ENCODE results near the gene LRFN3. TPM values are rescaled to one million over a fixed set of nuclear protein-coding genes. Genes with fewer than 3 reads are reported as not detected.
A peak's percentile ranks its signal among the peaks of the same experiment; 100 is the strongest.

LRFN3 gene
- total and polyA plus RNA-seq, 10 of the 15 experiments (the other 5 are each of a cell fraction or from before 2014, with no cell fraction given) = 0.02 to 7.3 (median 2.0) TPM; not detected in 1

DNA sequence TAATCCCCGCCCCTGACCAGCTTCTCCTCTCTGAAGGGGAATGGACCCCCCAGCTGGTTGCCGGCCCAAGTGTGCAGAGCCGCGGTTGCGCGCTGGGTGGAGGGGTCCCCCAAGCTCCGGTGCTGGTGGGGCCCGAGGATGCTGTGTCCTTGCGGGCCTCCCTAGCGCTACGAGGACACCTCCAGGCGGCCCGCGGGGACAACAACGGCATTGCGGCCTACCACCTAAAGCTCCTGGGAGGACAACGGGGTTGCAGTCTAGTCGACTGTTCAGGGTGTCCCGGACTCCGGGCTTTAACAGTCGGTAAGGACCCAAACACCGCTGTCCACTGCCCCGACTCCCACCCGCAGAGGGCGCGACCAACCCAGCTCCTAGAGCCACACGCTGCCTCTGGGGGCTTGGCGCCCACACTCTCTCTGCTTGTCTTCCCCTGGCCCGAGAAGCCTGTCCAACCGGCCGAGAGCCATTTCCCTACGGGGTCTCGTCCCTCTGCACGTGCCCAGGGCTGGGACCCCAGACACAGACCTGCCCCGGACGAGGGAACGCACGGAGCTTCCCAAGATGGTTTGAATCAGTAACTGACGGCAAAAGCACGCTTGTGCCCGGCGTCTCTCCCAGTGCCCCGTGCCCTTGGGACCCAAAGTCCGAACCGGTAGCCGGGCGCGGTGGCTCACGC lies 57.9 kb downstream of the LRFN3 start:
- Histone ChIP-seq H3K36me3 (ENCODE audit: control insufficient read depth in 2 of 2, insufficient read depth in 2 of 2, low read length in 1 of 2) (no peaks in the 10 kb centered on the region), H3K27me3 (replicated peaks in 1 of 2; ENCODE audit: control insufficient read depth in 2 of 2, insufficient read depth in 2 of 2, low read length in 1 of 2) (no peaks in the 10 kb centered on the region), H3K9ac (ENCODE audit: control insufficient read depth, insufficient read depth, low read length) (peak overlapping the region; percentile 59), H3K9me3 (replicated peaks; ENCODE audit: control insufficient read depth, insufficient read depth, low read length) (no peaks in the 10 kb centered on the region), H4K20me1 (ENCODE audit: control insufficient read depth, insufficient read depth) (no peaks in the 10 kb centered on the region), H3K79me2 (ENCODE audit: control insufficient read depth, insufficient read depth, low read length) (peaks cover 28% of the 10 kb centered on the region), H3K4me2 (ENCODE audit: control insufficient read depth, insufficient read depth) (peak overlapping the region; percentile 96), H3K27ac (ENCODE audit: control insufficient read depth, insufficient read depth) (peak overlapping the region; percentile 60), H2AFZ (ENCODE audit: control insufficient read depth, low read depth, low read length) (peak overlapping the region; percentile 71), H3K4me3 (peak overlapping the region; percentile 75), H3K4me1 (ENCODE audit: control insufficient read depth, insufficient read depth, low read length) (peaks cover 25% of the 10 kb centered on the region)
- ChIA-PET POLR2A (interaction anchor here (1.7 kb wide), 1 partner anchor 20 kb away, joined by 6 read pairs; the partner anchor contains the start of gene ALKBH6), CTCF (interaction anchor here (1.4 kb wide), 2 partner anchors 62 to 134 kb away, joined by 3 to 4 read pairs; no protein-coding TSS in a partner anchor), RAD21 (ENCODE audit: unreplicated experiment) (no interaction called here), SMC1A (ENCODE audit: uncharacterized antibody, unreplicated experiment) (interaction anchor here (1.3 to 1.4 kb wide), 2 partner anchors 60 to 63 kb away, joined by 3 read pairs; partner anchors contain the start of gene THAP8)
- FAIRE-seq = no peak
- ATAC-seq = no peak
- peak; percentile 41 for TF ChIP-seq RAD21 (IDR thresholded peaks at IDR 0.05; ENCODE audit: insufficient read depth, low read depth, low read length)
- no peak for TF ChIP-seq CBFB (IDR thresholded peaks at IDR 0.05; ENCODE audit: low read depth)
- in situ Hi-C loops (cut with MboI) = no loop called here
- no peak for DNase-seq (ENCODE audit: low read depth, low spot score)
- WGBS (ENCODE audit: insufficient coverage, insufficient replicate concordance, low lambda C conversion rate, missing lambda C conversion rate) = 45% methylated on average over 47 of the region's 49 CpGs
- intact Hi-C loops (cut with micrococcal nuclease; ENCODE audit: unreplicated experiment) = no loop called here
- no TSS peak for BruUV-seq (replicated peaks)

Small RNAs within 50 kb of the gene (small RNA-seq; reads per million reads assigned to genes)
- gene AF038458.1 = not detected

Other genes with a start within 250 kb of the LRFN3 start
Only the 7 nearest of the 27 such genes appear.
- gene APLP1, start 67.8 kb upstream of the LRFN3 start, total RNA-seq (2014; rRNA removed) = 1.0 and 1.9 TPM in 2 replicates
- gene APLP1, start 67.8 kb upstream of the LRFN3 start, total RNA-seq (2014; rRNA removed; fragmentation: Illumina TruSeq; extraction: Trizol) = 0.45 TPM in 1 of 2 replicates, not detected in the other
- 0.51 and 1.5 TPM in 2 replicates for gene APLP1, start 67.8 kb upstream of the LRFN3 start, total RNA-seq (2021)
- gene APLP1, start 67.8 kb upstream of the LRFN3 start, polyA plus RNA-seq (2011; rRNA removed) = 1.3 and 2.2 TPM in 2 replicates
- 0.91 TPM in 1 of 2 replicates, not detected in the other for gene APLP1, start 67.8 kb upstream of the LRFN3 start, polyA plus RNA-seq (2014; fragmentation: Illumina TruSeq; extraction: Trizol)
- gene APLP1, start 67.8 kb upstream of the LRFN3 start, polyA plus RNA-seq (2014; fragmentation: Nextera tagmentation; extraction: Ambion mirVana) = under 1 TPM in 1 of 2 experiments, not detected in 1; 0.07 TPM
- gene APLP1, start 67.8 kb upstream of the LRFN3 start, polyA plus RNA-seq (2014; rRNA removed) = 0.62 and 0.83 TPM in 2 replicates
- gene APLP1, start 67.8 kb upstream of the LRFN3 start, polyA plus RNA-seq (2016; fragmentation: Nextera tagmentation; extraction: Ambion mirVana) = 1 to 10 TPM; 1.2 to 1.8 TPM
- gene NFKBID, start 35.8 kb upstream of the LRFN3 start, total RNA-seq (2014; rRNA removed) = 32.0 and 36.3 TPM in 2 replicates
- gene NFKBID, start 35.8 kb upstream of the LRFN3 start, total RNA-seq (2014; rRNA removed; fragmentation: Illumina TruSeq; extraction: Trizol) = 13.4 and 13.8 TPM in 2 replicates
- 30.3 and 36.9 TPM in 2 replicates for gene NFKBID, start 35.8 kb upstream of the LRFN3 start, total RNA-seq (2021)
- 5.9 and 12.3 TPM in 2 replicates for gene NFKBID, start 35.8 kb upstream of the LRFN3 start, polyA plus RNA-seq (2011; rRNA removed)
- gene NFKBID, start 35.8 kb upstream of the LRFN3 start, polyA plus RNA-seq (2014; fragmentation: Illumina TruSeq; extraction: Trizol) = 18.0 and 25.1 TPM in 2 replicates
- 1 to 10 TPM; 3.0 to 3.8 TPM for gene NFKBID, start 35.8 kb upstream of the LRFN3 start, polyA plus RNA-seq (2014; fragmentation: Nextera tagmentation; extraction: Ambion mirVana)
- 46.7 and 53.3 TPM in 2 replicates for gene NFKBID, start 35.8 kb upstream of the LRFN3 start, polyA plus RNA-seq (2014; rRNA removed)
- 10 to 100 TPM; 16.6 to 19.5 TPM for gene NFKBID, start 35.8 kb upstream of the LRFN3 start, polyA plus RNA-seq (2016; fragmentation: Nextera tagmentation; extraction: Ambion mirVana)
- gene HCST, start 33.8 kb upstream of the LRFN3 start, total RNA-seq (2014; rRNA removed) = 27.3 and 33.3 TPM in 2 replicates
- gene HCST, start 33.8 kb upstream of the LRFN3 start, total RNA-seq (2014; rRNA removed; fragmentation: Illumina TruSeq; extraction: Trizol) = 25.5 and 26.1 TPM in 2 replicates
- 28.6 and 30.7 TPM in 2 replicates for gene HCST, start 33.8 kb upstream of the LRFN3 start, total RNA-seq (2021)
- gene HCST, start 33.8 kb upstream of the LRFN3 start, polyA plus RNA-seq (2011; rRNA removed) = 9.8 and 13.3 TPM in 2 replicates
- gene HCST, start 33.8 kb upstream of the LRFN3 start, polyA plus RNA-seq (2014; fragmentation: Illumina TruSeq; extraction: Trizol) = 3.0 and 7.5 TPM in 2 replicates
- gene HCST, start 33.8 kb upstream of the LRFN3 start, polyA plus RNA-seq (2014; fragmentation: Nextera tagmentation; extraction: Ambion mirVana) = 10 to 100 TPM; 34.0 to 40.4 TPM
- 79.6 and 82.0 TPM in 2 replicates for gene HCST, start 33.8 kb upstream of the LRFN3 start, polyA plus RNA-seq (2014; rRNA removed)
- 10 to 100 TPM; 41.9 to 48.2 TPM for gene HCST, start 33.8 kb upstream of the LRFN3 start, polyA plus RNA-seq (2016; fragmentation: Nextera tagmentation; extraction: Ambion mirVana)
- 0.44 and 0.62 TPM in 2 replicates for gene TYROBP, start 28.1 kb upstream of the LRFN3 start, total RNA-seq (2014; rRNA removed)
- 0.36 and 0.41 TPM in 2 replicates for gene TYROBP, start 28.1 kb upstream of the LRFN3 start, total RNA-seq (2014; rRNA removed; fragmentation: Illumina TruSeq; extraction: Trizol)
- 0.40 and 0.54 TPM in 2 replicates for gene TYROBP, start 28.1 kb upstream of the LRFN3 start, total RNA-seq (2021)
- not detected in 2 replicates for gene TYROBP, start 28.1 kb upstream of the LRFN3 start, polyA plus RNA-seq (2011; rRNA removed)
- 0.78 TPM in 1 of 2 replicates, not detected in the other for gene TYROBP, start 28.1 kb upstream of the LRFN3 start, polyA plus RNA-seq (2014; fragmentation: Illumina TruSeq; extraction: Trizol)
- gene TYROBP, start 28.1 kb upstream of the LRFN3 start, polyA plus RNA-seq (2014; fragmentation: Nextera tagmentation; extraction: Ambion mirVana) = under 1 TPM in 1 of 2 experiments, not detected in 1; 0.33 TPM
- gene TYROBP, start 28.1 kb upstream of the LRFN3 start, polyA plus RNA-seq (2014; rRNA removed) = 1.4 and 2.4 TPM in 2 replicates
- under 1 TPM; 0.54 to 0.62 TPM for gene TYROBP, start 28.1 kb upstream of the LRFN3 start, polyA plus RNA-seq (2016; fragmentation: Nextera tagmentation; extraction: Ambion mirVana)
- gene SDHAF1, start 58.8 kb downstream of the LRFN3 start, total RNA-seq (2014; rRNA removed) = 41.2 and 42.5 TPM in 2 replicates
- 14.6 and 15.6 TPM in 2 replicates for gene SDHAF1, start 58.8 kb downstream of the LRFN3 start, total RNA-seq (2014; rRNA removed; fragmentation: Illumina TruSeq; extraction: Trizol)
- gene SDHAF1, start 58.8 kb downstream of the LRFN3 start, total RNA-seq (2021) = 30.9 and 32.7 TPM in 2 replicates
- gene SDHAF1, start 58.8 kb downstream of the LRFN3 start, polyA plus RNA-seq (2011; rRNA removed) = 13.2 and 17.9 TPM in 2 replicates
- gene SDHAF1, start 58.8 kb downstream of the LRFN3 start, polyA plus RNA-seq (2014; fragmentation: Illumina TruSeq; extraction: Trizol) = 3.4 and 9.0 TPM in 2 replicates
- gene SDHAF1, start 58.8 kb downstream of the LRFN3 start, polyA plus RNA-seq (2014; fragmentation: Nextera tagmentation; extraction: Ambion mirVana) = 1 to 10 TPM in 1 of 2 experiments, under 1 TPM in 1; 0.74 to 3.3 TPM
- gene SDHAF1, start 58.8 kb downstream of the LRFN3 start, polyA plus RNA-seq (2014; rRNA removed) = 45.6 and 46.5 TPM in 2 replicates
- 10 to 100 TPM; 32.3 to 36.1 TPM for gene SDHAF1, start 58.8 kb downstream of the LRFN3 start, polyA plus RNA-seq (2016; fragmentation: Nextera tagmentation; extraction: Ambion mirVana)
- gene SYNE4, start 72.4 kb downstream of the LRFN3 start, total RNA-seq (2014; rRNA removed) = 0.68 and 0.87 TPM in 2 replicates
- 0.09 and 0.76 TPM in 2 replicates for gene SYNE4, start 72.4 kb downstream of the LRFN3 start, total RNA-seq (2014; rRNA removed; fragmentation: Illumina TruSeq; extraction: Trizol)
- gene SYNE4, start 72.4 kb downstream of the LRFN3 start, total RNA-seq (2021) = 0.72 and 1.2 TPM in 2 replicates
- gene SYNE4, start 72.4 kb downstream of the LRFN3 start, polyA plus RNA-seq (2011; rRNA removed) = 0.90 and 1.1 TPM in 2 replicates
- 0.68 and 0.93 TPM in 2 replicates for gene SYNE4, start 72.4 kb downstream of the LRFN3 start, polyA plus RNA-seq (2014; fragmentation: Illumina TruSeq; extraction: Trizol)
- gene SYNE4, start 72.4 kb downstream of the LRFN3 start, polyA plus RNA-seq (2014; fragmentation: Nextera tagmentation; extraction: Ambion mirVana) = under 1 TPM; 0.35 to 0.69 TPM
- gene SYNE4, start 72.4 kb downstream of the LRFN3 start, polyA plus RNA-seq (2014; rRNA removed) = 0.72 and 1.2 TPM in 2 replicates
- under 1 TPM; 0.71 to 0.81 TPM for gene SYNE4, start 72.4 kb downstream of the LRFN3 start, polyA plus RNA-seq (2016; fragmentation: Nextera tagmentation; extraction: Ambion mirVana)
- 37.1 and 42.5 TPM in 2 replicates for gene ALKBH6, start 77.8 kb downstream of the LRFN3 start, total RNA-seq (2014; rRNA removed)
- 22.0 and 22.7 TPM in 2 replicates for gene ALKBH6, start 77.8 kb downstream of the LRFN3 start, total RNA-seq (2014; rRNA removed; fragmentation: Illumina TruSeq; extraction: Trizol)
- gene ALKBH6, start 77.8 kb downstream of the LRFN3 start, total RNA-seq (2021) = 31.4 and 32.0 TPM in 2 replicates
- gene ALKBH6, start 77.8 kb downstream of the LRFN3 start, polyA plus RNA-seq (2011; rRNA removed) = 30.5 and 40.9 TPM in 2 replicates
- 31.5 and 37.2 TPM in 2 replicates for gene ALKBH6, start 77.8 kb downstream of the LRFN3 start, polyA plus RNA-seq (2014; fragmentation: Illumina TruSeq; extraction: Trizol)
- 1 to 10 TPM; 1.2 to 1.6 TPM for gene ALKBH6, start 77.8 kb downstream of the LRFN3 start, polyA plus RNA-seq (2014; fragmentation: Nextera tagmentation; extraction: Ambion mirVana)
- gene ALKBH6, start 77.8 kb downstream of the LRFN3 start, polyA plus RNA-seq (2014; rRNA removed) = 54.8 and 56.5 TPM in 2 replicates
- 10 to 100 TPM; 35.2 to 41.8 TPM for gene ALKBH6, start 77.8 kb downstream of the LRFN3 start, polyA plus RNA-seq (2016; fragmentation: Nextera tagmentation; extraction: Ambion mirVana)

Measured in GM12878 (cell line).